ENCODE data around the gene SKI. TPM values are rescaled to one million over a fixed set of nuclear protein-coding genes. Genes with fewer than 3 reads are reported as not detected.

The SKI gene
- total and polyA plus RNA-seq, 9 of the 15 experiments (the other 6 are each of a cell fraction or from before 2014, with no cell fraction given) = 0.10 to 60.5 (median 4.6) TPM

GRCh38 chr1:2240270-2241156 is 12.4 kb downstream of the SKI start:
- Histone ChIP-seq H3K4me2 (ENCODE audit: insufficient read depth, low read length) (no peak overlapping the region), H3K9me1 (ENCODE audit: control insufficient read depth, insufficient read depth, low read length) (peaks cover 21% of the 10 kb centered on the region), H3K4me3 (no peak overlapping the region), H3K27ac (ENCODE audit: extremely low read depth, low read depth, low read length) (no peak overlapping the region), H4K20me1 (replicated peaks; ENCODE audit: control insufficient read depth, insufficient read depth, low read length) (peaks cover 52% of the 10 kb centered on the region; the same call in 1 of the 2 replicates), H3K4me1 (replicated peaks in 1 of 2; ENCODE audit: control insufficient read depth in 2 of 2, insufficient read depth in 2 of 2, low read length in 2 of 2) (peaks cover 0 to 59% of the 10 kb centered on the region in 2 experiments; a peak in 4 of 5 replicates), H3K27me3 (ENCODE audit: control insufficient read depth in 2 of 2, insufficient read depth in 2 of 2, low read length in 2 of 2) (no peaks in the 10 kb centered on the region), H2AFZ (ENCODE audit: low read depth, low read length) (no peak overlapping the region), H3K9ac (ENCODE audit: insufficient read depth in 1 of 2, low read depth in 2 of 2, low read length in 2 of 2) (peak overlapping the region in 1 of 2 experiments; percentile 60; a peak in 2 of 4 replicates), H3K79me2 (ENCODE audit: control insufficient read depth, insufficient read depth, low read length) (peaks cover 95% of the 10 kb centered on the region), H3K36me3 (ENCODE audit: control insufficient read depth, insufficient read depth, low read length) (peaks cover 34% of the 10 kb centered on the region; the same call in 1 of the 3 replicates), H3K9me3 (replicated peaks; ENCODE audit: control insufficient read depth, insufficient read depth, low read depth, low read length) (no peaks in the 10 kb centered on the region)
- ATAC-seq = peak; percentile 12; the same call in 2 of the 3 replicates
- WGBS (ENCODE audit: insufficient coverage, low coverage, missing lambda C conversion rate) = 85% methylated on average over 29 of the region's 30 CpGs
- FAIRE-seq = no peak
- peak in 2 of 4 experiments; percentile 33 to 41 for DNase-seq (ENCODE audit: extremely low read depth in 1 of 4, low spot score in 3 of 4)
- POLR2A ChIA-PET = interaction anchor here (0.6 to 5.7 kb wide), 7 partner anchors 7 to 53 kb away, joined by 3 to 33 read pairs (median 3); partner anchors contain the start of genes FAAP20 and SKI
- in situ Hi-C loops (cut with MboI) (no loop called here), intact Hi-C loops (cut with micrococcal nuclease) (no loop called here)
- TF ChIP-seq EGR1 (conservative IDR thresholded peaks at IDR 0.05) (peak; percentile 37; the same call in 1 of the 2 replicates), NFIC (IDR thresholded peaks at IDR 0.05) (peak; percentile 52), ZBTB43 (CRISPR knock-in tag; IDR thresholded peaks at IDR 0.05) (no peak)
- no TSS peak for BruUV-seq (replicated peaks)
- CTCF ChIA-PET (ENCODE audit: low intra/inter-chr PET ratio) = no interaction called here

Data from K562 (cell line).